Measurements from ENCODE around the gene HYCC2.
A peak's percentile ranks its signal among the peaks of the same experiment; 100 is the strongest.
"Not testable (repeated sequence)": the region's sequence is repeated elsewhere in the genome, so short reads cannot be mapped to it uniquely, and the experiment has no call there.

HYCC2 gene

GRCh38 chr2:201070948-201071478 is 458 bp downstream of the HYCC2 start:
- H3K4ac ChIP-seq (ENCODE audit: low read depth, low read length) = no peak overlapping the region
- peak overlapping the region; percentile 92 for H3K9ac ChIP-seq (ENCODE audit: low read length)
- no peak overlapping the region for H2AK5ac ChIP-seq (ENCODE audit: low read length)
- peak overlapping the region; percentile 33 for H3K23ac ChIP-seq (ENCODE audit: low read length)
- peak overlapping the region; percentile 96 for H3K56ac ChIP-seq (ENCODE audit: low read length)
- peak; percentile 40 for DNase-seq
- WGBS (ENCODE audit: extremely low coverage, insufficient coverage, low lambda C conversion rate) = no CpG with 5 or more reads among the region's 21 CpGs
- no peak overlapping the region for H4K8ac ChIP-seq (ENCODE audit: low read depth, low read length)
- no peak overlapping the region for H2BK120ac ChIP-seq (ENCODE audit: low read depth, low read length)
- H3K36me3 ChIP-seq (ENCODE audit: control insufficient read depth, insufficient read depth, low read length) = no peaks in the 10 kb centered on the region
- peak overlapping the region; percentile 95 for H3K4me2 ChIP-seq (ENCODE audit: low read length)
- no peak overlapping the region for H4K5ac ChIP-seq (ENCODE audit: low read length)
- no peaks in the 10 kb centered on the region for H3K4me1 ChIP-seq (ENCODE audit: control insufficient read depth, low read depth, low read length)
- H3K4me3 ChIP-seq (ENCODE audit: low read length) = peak overlapping the region; percentile 98
- peaks cover 11% of the 10 kb centered on the region for H3K79me1 ChIP-seq (ENCODE audit: low read length)
- no peak overlapping the region for H2BK15ac ChIP-seq (replicated peaks; ENCODE audit: low read depth)
- H3K27ac ChIP-seq (ENCODE audit: low read depth, low read length) = peak overlapping the region; percentile 28
- H2BK5ac ChIP-seq (ENCODE audit: low read length) = no peak overlapping the region
- no peaks in the 10 kb centered on the region for H3K27me3 ChIP-seq (ENCODE audit: insufficient read depth, low read length, poor library complexity)
- H3K18ac ChIP-seq (ENCODE audit: low read length) = no peak overlapping the region
- peaks cover 22% of the 10 kb centered on the region for H3K79me2 ChIP-seq (ENCODE audit: control insufficient read depth, insufficient read depth, low read length)

- Histone ChIP-seq H3K9ac (ENCODE audit: low read length) (no peak overlapping the region), H3K79me2 (ENCODE audit: control insufficient read depth, insufficient read depth, low read length) (peaks cover 13% of the 10 kb centered on the region), H3K4me2 (ENCODE audit: low read length) (no peak overlapping the region), H2BK5ac (ENCODE audit: low read length) (no peak overlapping the region), H2BK120ac (ENCODE audit: low read depth, low read length) (no peak overlapping the region), H3K36me3 (ENCODE audit: control insufficient read depth, insufficient read depth, low read length) (no peaks in the 10 kb centered on the region), H4K8ac (ENCODE audit: low read depth, low read length) (no peak overlapping the region), H3K56ac (ENCODE audit: low read length) (no peak overlapping the region), H3K79me1 (ENCODE audit: low read length) (peaks cover 7% of the 10 kb centered on the region), H3K4me1 (ENCODE audit: control insufficient read depth, low read depth, low read length) (peaks cover 2% of the 10 kb centered on the region), H4K5ac (ENCODE audit: low read length) (no peak overlapping the region), H2BK15ac (replicated peaks; ENCODE audit: low read depth) (no peak overlapping the region), H3K23ac (ENCODE audit: low read length) (no peak overlapping the region), H3K4me3 (ENCODE audit: low read length) (no peak overlapping the region), H3K27me3 (ENCODE audit: insufficient read depth, low read length, poor library complexity) (no peaks in the 10 kb centered on the region), H3K27ac (ENCODE audit: low read depth, low read length) (no peak overlapping the region), H2AK5ac (ENCODE audit: low read length) (no peak overlapping the region), H3K18ac (ENCODE audit: low read length) (no peak overlapping the region), H3K4ac (ENCODE audit: low read depth, low read length) (no peak overlapping the region)
- WGBS (ENCODE audit: extremely low coverage, insufficient coverage, low lambda C conversion rate) = no CpG with 5 or more reads among the region's 2 CpGs
- DNase-seq = no peak
These were observed 6.6 kb downstream of the HYCC2 start for GRCh38 chr2:201064797-201065329.

- H3K9ac ChIP-seq (ENCODE audit: low read length); H3K56ac ChIP-seq (ENCODE audit: low read length); H3K18ac ChIP-seq (ENCODE audit: low read length); H2BK15ac ChIP-seq (replicated peaks; ENCODE audit: low read depth); H3K4ac ChIP-seq (ENCODE audit: low read depth, low read length); H3K36me3 ChIP-seq (ENCODE audit: control insufficient read depth, insufficient read depth, low read length); H4K5ac ChIP-seq (ENCODE audit: low read length); H3K4me1 ChIP-seq (ENCODE audit: control insufficient read depth, low read depth, low read length); H3K4me2 ChIP-seq (ENCODE audit: low read length); DNase-seq; H2BK5ac ChIP-seq (ENCODE audit: low read length); H3K4me3 ChIP-seq (ENCODE audit: low read length); H3K79me1 ChIP-seq (ENCODE audit: low read length); H2BK120ac ChIP-seq (ENCODE audit: low read depth, low read length); H3K27me3 ChIP-seq (ENCODE audit: insufficient read depth, low read length, poor library complexity); H3K23ac ChIP-seq (ENCODE audit: low read length); H4K8ac ChIP-seq (ENCODE audit: low read depth, low read length); H3K27ac ChIP-seq (ENCODE audit: low read depth, low read length); H2AK5ac ChIP-seq (ENCODE audit: low read length): not testable (repeated sequence)
- no CpG with 5 or more reads among the region's 5 CpGs for WGBS (ENCODE audit: extremely low coverage, insufficient coverage, low lambda C conversion rate)
- H3K79me2 ChIP-seq (ENCODE audit: control insufficient read depth, insufficient read depth, low read length) = peaks cover 15% of the 10 kb centered on the region
These were observed 8.0 kb downstream of the HYCC2 start for GRCh38 chr2:201063516-201063915.

GRCh38 chr2:201059961-201060755 is 11.3 kb downstream of the HYCC2 start:
- no peaks in the 10 kb centered on the region for H3K36me3 ChIP-seq (ENCODE audit: control insufficient read depth, insufficient read depth, low read length)
- H3K56ac ChIP-seq (ENCODE audit: low read length) = no peak overlapping the region
- H2AK5ac ChIP-seq (ENCODE audit: low read length) = no peak overlapping the region
- no peak overlapping the region for H4K8ac ChIP-seq (ENCODE audit: low read depth, low read length)
- peaks cover 6% of the 10 kb centered on the region for H3K79me2 ChIP-seq (ENCODE audit: control insufficient read depth, insufficient read depth, low read length)
- H3K4me1 ChIP-seq (ENCODE audit: control insufficient read depth, low read depth, low read length) = peaks cover 17% of the 10 kb centered on the region
- peak overlapping the region; percentile 29 for H3K27ac ChIP-seq (ENCODE audit: low read depth, low read length)
- WGBS (ENCODE audit: extremely low coverage, insufficient coverage, low lambda C conversion rate) = no CpG with 5 or more reads among the region's 10 CpGs
- peak; percentile 58 for DNase-seq
- no peaks in the 10 kb centered on the region for H3K27me3 ChIP-seq (ENCODE audit: insufficient read depth, low read length, poor library complexity)
- H3K4me2 ChIP-seq (ENCODE audit: low read length) = no peak overlapping the region
- no peak overlapping the region for H2BK120ac ChIP-seq (ENCODE audit: low read depth, low read length)
- H2BK15ac ChIP-seq (replicated peaks; ENCODE audit: low read depth) = no peak overlapping the region
- no peak overlapping the region for H3K9ac ChIP-seq (ENCODE audit: low read length)
- no peak overlapping the region for H4K5ac ChIP-seq (ENCODE audit: low read length)
- H2BK5ac ChIP-seq (ENCODE audit: low read length) = no peak overlapping the region
- no peak overlapping the region for H3K4me3 ChIP-seq (ENCODE audit: low read length)
- no peak overlapping the region for H3K4ac ChIP-seq (ENCODE audit: low read depth, low read length)
- H3K23ac ChIP-seq (ENCODE audit: low read length) = no peak overlapping the region
- H3K79me1 ChIP-seq (ENCODE audit: low read length) = peaks cover 12% of the 10 kb centered on the region
- H3K18ac ChIP-seq (ENCODE audit: low read length) = no peak overlapping the region

GRCh38 chr2:201058914-201059313 is 12.6 kb downstream of the HYCC2 start:
- Histone ChIP-seq H3K56ac (ENCODE audit: low read length) (no peak overlapping the region), H3K36me3 (ENCODE audit: control insufficient read depth, insufficient read depth, low read length) (no peaks in the 10 kb centered on the region), H2BK120ac (ENCODE audit: low read depth, low read length) (no peak overlapping the region), H3K4me1 (ENCODE audit: control insufficient read depth, low read depth, low read length) (peaks cover 17% of the 10 kb centered on the region), H3K4me2 (ENCODE audit: low read length) (no peak overlapping the region), H3K23ac (ENCODE audit: low read length) (no peak overlapping the region), H3K27ac (ENCODE audit: low read depth, low read length) (no peak overlapping the region), H2BK15ac (replicated peaks; ENCODE audit: low read depth) (no peak overlapping the region), H3K4me3 (ENCODE audit: low read length) (no peak overlapping the region), H2AK5ac (ENCODE audit: low read length) (no peak overlapping the region), H3K4ac (ENCODE audit: low read depth, low read length) (no peak overlapping the region), H4K8ac (ENCODE audit: low read depth, low read length) (no peak overlapping the region), H3K9ac (ENCODE audit: low read length) (no peak overlapping the region), H3K79me2 (ENCODE audit: control insufficient read depth, insufficient read depth, low read length) (peaks cover 6% of the 10 kb centered on the region), H3K79me1 (ENCODE audit: low read length) (peaks cover 14% of the 10 kb centered on the region), H4K5ac (ENCODE audit: low read length) (no peak overlapping the region), H3K27me3 (ENCODE audit: insufficient read depth, low read length, poor library complexity) (no peaks in the 10 kb centered on the region), H3K18ac (ENCODE audit: low read length) (no peak overlapping the region), H2BK5ac (ENCODE audit: low read length) (no peak overlapping the region)
- no CpG with 5 or more reads among the region's 1 CpG for WGBS (ENCODE audit: extremely low coverage, insufficient coverage, low lambda C conversion rate)
- DNase-seq = no peak
